MCF 10A (cell line): ENCODE data around the gene FABP3. TPM values are rescaled to one million over a fixed set of nuclear protein-coding genes. Genes with fewer than 3 reads are reported as not detected.

ENCODE experiments used
- BruUV-seq: library from RNA; stranded (reverse); fragments of 400-500 nt; replicated peaks from 2 replicates; lab custom pipeline; 2021; lab: Mats Ljungman, UMichigan
- CTCF ChIA-PET: fragments of 300-600 bp; sonication (Branson Sonifier 250); formaldehyde crosslinking; extraction: SDS; loops from one replicate; lab custom pipeline; 2021; ENCODE audit warnings: antibody characterized with exemption, inconsistent platforms; lab: Yijun Ruan, JAX
- POLR2A ChIA-PET: fragments of 300-600, 350-650 bp; sonication (Branson Sonifier 250); formaldehyde crosslinking; extraction: SDS; loops from one replicate; lab custom pipeline; 2020; ENCODE audit warnings: antibody characterized with exemption, inconsistent platforms; lab: Yijun Ruan, JAX
- DNase-seq: peaks from one replicate; pipeline ENCODE4 v3.0.0-alpha.2; 2018; ENCODE audit not compliant: unreplicated experiment
- H3K27ac Mint-ChIP-seq: one replicate; pipeline ENCODE4 v1.8.0; 2022; ENCODE audit warnings: mild to moderate bottlenecking, low read depth, mixed read lengths; ENCODE audit not compliant: unreplicated experiment
- H3K27me3 Mint-ChIP-seq: one replicate; pipeline ENCODE4 v1.8.0; 2022; ENCODE audit warnings: mixed read lengths; ENCODE audit not compliant: insufficient read depth, unreplicated experiment
- H3K36me3 Mint-ChIP-seq: one replicate; pipeline ENCODE4 v1.8.0; 2022; ENCODE audit warnings: mild to moderate bottlenecking, moderate library complexity, mixed read lengths; ENCODE audit not compliant: insufficient read depth, unreplicated experiment
- H3K4me1 Mint-ChIP-seq: one replicate; pipeline ENCODE4 v1.8.0; 2022; ENCODE audit warnings: mixed read lengths; ENCODE audit not compliant: insufficient read depth, unreplicated experiment
- H3K4me3 Mint-ChIP-seq: one replicate; pipeline ENCODE4 v1.8.0; 2022; ENCODE audit warnings: mild to moderate bottlenecking, moderate library complexity, mixed read lengths; ENCODE audit not compliant: unreplicated experiment
- H3K9me3 Mint-ChIP-seq: one replicate; pipeline ENCODE4 v1.8.0; 2022; ENCODE audit warnings: mixed read lengths; ENCODE audit not compliant: unreplicated experiment
- intact Hi-C: fragments of 100-400 bp; cut with micrococcal nuclease; formaldehyde crosslinking; loops from 2 replicates; pipeline ENCODE4 v1.14.1; 2022
- total RNA-seq: library from RNA; stranded (reverse); gene quantifications from 2 replicates; pipeline ENCODE4 v1.2.3, GENCODE V29; 2022
- TF ChIP-seq, protein P1 (sequence below): fragments of 200-600 bp; IDR thresholded peaks from one replicate; pipeline ENCODE4 v1.8.0; 2022; ENCODE audit warnings: antibody characterized with exemption, mild to moderate bottlenecking; ENCODE audit not compliant: unreplicated experiment

The FABP3 gene
- total RNA-seq, 1 experiment from 2014 or later = not detected

DNA sequence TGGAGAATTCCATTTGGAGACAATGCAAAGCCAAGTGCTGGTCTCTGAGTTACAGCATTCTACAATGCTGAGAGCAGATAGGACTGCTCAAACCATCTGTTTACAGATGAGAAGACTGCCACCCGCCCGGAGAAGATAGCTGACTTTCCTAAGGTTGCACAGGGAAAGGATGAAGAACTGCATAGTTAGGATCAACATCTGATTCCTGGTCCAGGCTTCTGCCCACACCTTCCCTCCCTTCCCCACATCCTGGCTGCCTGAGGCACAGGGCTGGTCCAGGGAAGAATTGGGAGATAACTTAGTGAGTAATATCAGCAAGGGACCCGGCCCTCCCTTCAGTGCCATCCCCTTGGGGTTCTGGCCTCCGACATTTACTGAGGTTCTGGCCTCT lies 42.1 kb upstream of the FABP3 start:
- intact Hi-C loops = no loop called here
- no peaks in the 10 kb centered on the region for H3K9me3 Mint-ChIP-seq
- peaks cover 39% of the 10 kb centered on the region for H3K4me1 Mint-ChIP-seq
- ChIA-PET CTCF (interaction anchor here (1.1 to 6.3 kb wide), 2 partner anchors 20 to 231 kb away, joined by 3 to 48 read pairs; no protein-coding TSS in a partner anchor), POLR2A (interaction anchor here (0.6 to 2.8 kb wide), 9 partner anchors 7 to 286 kb away, joined by 3 to 11 read pairs (median 3); no protein-coding TSS in a partner anchor)
- peaks cover 10% of the 10 kb centered on the region for H3K36me3 Mint-ChIP-seq
- no TSS peak for BruUV-seq
- peak; percentile 48 for DNase-seq
- peak overlapping the region; percentile 67 for H3K27ac Mint-ChIP-seq
- H3K27me3 Mint-ChIP-seq = no peaks in the 10 kb centered on the region
- H3K4me3 Mint-ChIP-seq = peak overlapping the region; percentile 97
- TF ChIP-seq, protein P1, sequence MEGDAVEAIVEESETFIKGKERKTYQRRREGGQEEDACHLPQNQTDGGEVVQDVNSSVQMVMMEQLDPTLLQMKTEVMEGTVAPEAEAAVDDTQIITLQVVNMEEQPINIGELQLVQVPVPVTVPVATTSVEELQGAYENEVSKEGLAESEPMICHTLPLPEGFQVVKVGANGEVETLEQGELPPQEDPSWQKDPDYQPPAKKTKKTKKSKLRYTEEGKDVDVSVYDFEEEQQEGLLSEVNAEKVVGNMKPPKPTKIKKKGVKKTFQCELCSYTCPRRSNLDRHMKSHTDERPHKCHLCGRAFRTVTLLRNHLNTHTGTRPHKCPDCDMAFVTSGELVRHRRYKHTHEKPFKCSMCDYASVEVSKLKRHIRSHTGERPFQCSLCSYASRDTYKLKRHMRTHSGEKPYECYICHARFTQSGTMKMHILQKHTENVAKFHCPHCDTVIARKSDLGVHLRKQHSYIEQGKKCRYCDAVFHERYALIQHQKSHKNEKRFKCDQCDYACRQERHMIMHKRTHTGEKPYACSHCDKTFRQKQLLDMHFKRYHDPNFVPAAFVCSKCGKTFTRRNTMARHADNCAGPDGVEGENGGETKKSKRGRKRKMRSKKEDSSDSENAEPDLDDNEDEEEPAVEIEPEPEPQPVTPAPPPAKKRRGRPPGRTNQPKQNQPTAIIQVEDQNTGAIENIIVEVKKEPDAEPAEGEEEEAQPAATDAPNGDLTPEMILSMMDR = no peak

DNA sequence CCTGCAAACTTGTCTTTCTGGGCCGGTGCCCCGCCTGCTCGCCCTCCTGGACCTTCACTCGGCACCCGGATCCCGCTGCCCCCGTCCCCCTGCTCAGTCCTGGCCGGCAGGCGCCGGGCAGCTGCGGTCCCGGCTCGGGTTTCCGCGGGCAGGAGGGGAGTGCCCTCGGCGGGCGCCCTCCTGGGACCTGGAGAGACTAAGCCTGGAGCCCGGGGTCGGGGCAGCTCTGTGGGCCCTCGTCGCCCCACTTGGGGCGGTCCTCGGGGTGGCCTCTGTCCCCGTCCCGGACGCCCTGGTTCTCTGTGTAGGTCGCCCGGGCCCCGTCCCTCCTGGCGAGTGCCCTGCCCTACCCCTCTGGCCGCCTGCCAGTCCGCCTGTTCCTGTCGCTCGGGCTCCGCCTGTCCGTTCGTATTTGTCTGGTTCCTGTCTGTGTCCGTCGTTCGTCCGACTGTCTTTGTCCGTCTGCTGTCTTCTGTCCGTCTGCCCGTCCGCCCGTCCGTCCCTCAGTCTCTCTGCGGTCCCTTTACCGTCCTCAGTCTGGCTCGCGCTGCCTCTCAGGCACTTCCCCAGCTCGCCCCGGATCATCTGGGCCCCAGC lies 40.6 kb upstream of the FABP3 start:
- TF ChIP-seq, protein P1 = no peak
- H3K27ac Mint-ChIP-seq = peak overlapping the region; percentile 67
- peak; percentile 77 for DNase-seq
- H3K27me3 Mint-ChIP-seq = no peaks in the 10 kb centered on the region
- no peaks in the 10 kb centered on the region for H3K9me3 Mint-ChIP-seq
- BruUV-seq = no TSS peak
- peaks cover 39% of the 10 kb centered on the region for H3K4me1 Mint-ChIP-seq
- ChIA-PET CTCF (interaction anchor here (0.6 to 6.3 kb wide), 4 partner anchors 18 to 230 kb away, joined by 3 to 48 read pairs (median 3); no protein-coding TSS in a partner anchor), POLR2A (interaction anchor here (0.6 to 2.8 kb wide), 14 partner anchors 9 to 1113 kb away, joined by 3 to 11 read pairs (median 4); partner anchors contain the start of genes SNRNP40 and ZCCHC17)
- peak overlapping the region; percentile 97 for H3K4me3 Mint-ChIP-seq
- intact Hi-C loops = loop anchor here (1.0 kb wide), 1 partner anchor 9 kb away; no protein-coding TSS in a partner anchor
- H3K36me3 Mint-ChIP-seq = peaks cover 6% of the 10 kb centered on the region

DNA sequence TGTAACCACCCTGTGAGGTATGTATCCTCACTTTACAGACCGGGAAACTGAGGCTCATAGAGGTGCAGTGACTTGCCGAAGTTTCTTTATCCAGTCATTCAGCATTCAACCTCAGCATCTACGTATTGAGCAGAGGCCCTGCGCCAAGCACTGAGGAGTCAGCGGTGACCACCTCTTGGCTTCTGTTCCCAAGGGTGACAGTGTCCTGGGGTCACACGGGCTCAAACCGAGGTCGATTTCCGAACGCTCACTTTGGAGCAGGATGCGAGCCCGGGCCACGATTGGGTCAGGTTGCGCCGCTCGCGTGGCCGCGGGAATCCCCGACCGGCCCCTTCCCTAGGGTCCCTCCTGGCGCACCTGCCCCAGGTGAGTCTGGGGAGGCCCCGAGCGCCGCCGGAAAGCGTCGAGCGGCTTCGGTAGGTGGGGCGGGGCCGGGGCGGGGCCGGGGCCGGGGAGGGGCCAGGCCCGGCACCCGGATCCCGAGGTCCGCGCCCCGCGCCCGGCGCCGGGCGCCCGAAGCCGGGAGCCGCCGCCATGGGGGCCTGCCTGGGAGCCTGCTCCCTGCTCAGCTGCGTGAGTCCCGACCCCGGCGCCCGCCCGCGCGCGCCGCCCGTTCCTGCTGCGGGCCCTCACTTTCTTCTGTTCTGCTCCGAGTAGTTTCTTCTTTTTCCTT lies 40.0 kb upstream of the FABP3 start, which contains the start of gene SERINC2:
Gene SERINC2 (plus strand): TSS at position 482 of the 673 bp plus-strand sequence. CDS start 53 bp downstream, at position 535.
- TF ChIP-seq, protein P1 = no peak
- Mint-ChIP-seq H3K27ac (peak within 1 kb of the TSS; percentile 85), H3K9me3 (no peaks in the 10 kb centered on the region), H3K36me3 (peaks cover 6% of the 10 kb centered on the region), H3K27me3 (no peaks in the 10 kb centered on the region), H3K4me3 (peak within 1 kb of the TSS; percentile 97), H3K4me1 (peaks cover 39% of the 10 kb centered on the region)
- BruUV-seq = no TSS peak
- intact Hi-C loops = loop anchor here (1.0 kb wide), 1 partner anchor 9 kb away; no protein-coding TSS in a partner anchor
- ChIA-PET POLR2A (interaction anchor here (0.7 to 2.8 kb wide), 5 partner anchors 10 to 1112 kb away, joined by 3 to 11 read pairs (median 4); no protein-coding TSS in a partner anchor), CTCF (interaction anchor here (0.6 to 6.3 kb wide), 3 partner anchors 9 to 18 kb away, joined by 3 to 48 read pairs (median 28); no protein-coding TSS in a partner anchor)
- DNase-seq = peak; percentile 57

DNA sequence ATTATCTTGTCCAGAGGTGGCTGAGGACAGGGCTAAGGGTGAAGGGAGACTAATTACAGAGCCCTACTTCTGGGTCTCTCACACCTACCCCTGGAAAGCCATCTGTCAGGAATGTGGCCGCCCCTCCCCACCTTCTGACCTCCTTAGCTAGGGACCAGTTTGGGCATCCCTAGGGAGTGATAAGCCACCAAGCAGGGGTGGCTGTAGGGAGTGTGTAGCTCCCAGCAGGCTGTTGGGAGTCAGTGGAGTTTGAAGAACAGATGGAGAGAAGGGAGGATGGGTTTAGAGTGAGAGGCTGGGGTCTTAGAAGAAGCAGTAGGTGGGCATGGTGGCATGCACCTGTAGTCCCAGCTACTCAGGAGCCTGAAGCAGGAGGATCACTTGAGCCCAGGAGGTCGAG lies 39.3 kb upstream of the FABP3 start:
- BruUV-seq = no TSS peak
- intact Hi-C loops = no loop called here
- H3K27ac Mint-ChIP-seq = peak overlapping the region; percentile 85
- ChIA-PET POLR2A (no interaction called here), CTCF (interaction anchor here (4.2 to 6.3 kb wide), 2 partner anchors 10 to 17 kb away, joined by 28 to 48 read pairs; no protein-coding TSS in a partner anchor)
- TF ChIP-seq, protein P1 = no peak
- peak overlapping the region; percentile 97 for H3K4me3 Mint-ChIP-seq
- peaks cover 6% of the 10 kb centered on the region for H3K36me3 Mint-ChIP-seq
- no peaks in the 10 kb centered on the region for H3K9me3 Mint-ChIP-seq
- no peaks in the 10 kb centered on the region for H3K27me3 Mint-ChIP-seq
- no peak for DNase-seq
- H3K4me1 Mint-ChIP-seq = peaks cover 33% of the 10 kb centered on the region
